ENCODE results near the gene TUFM.

DNA sequence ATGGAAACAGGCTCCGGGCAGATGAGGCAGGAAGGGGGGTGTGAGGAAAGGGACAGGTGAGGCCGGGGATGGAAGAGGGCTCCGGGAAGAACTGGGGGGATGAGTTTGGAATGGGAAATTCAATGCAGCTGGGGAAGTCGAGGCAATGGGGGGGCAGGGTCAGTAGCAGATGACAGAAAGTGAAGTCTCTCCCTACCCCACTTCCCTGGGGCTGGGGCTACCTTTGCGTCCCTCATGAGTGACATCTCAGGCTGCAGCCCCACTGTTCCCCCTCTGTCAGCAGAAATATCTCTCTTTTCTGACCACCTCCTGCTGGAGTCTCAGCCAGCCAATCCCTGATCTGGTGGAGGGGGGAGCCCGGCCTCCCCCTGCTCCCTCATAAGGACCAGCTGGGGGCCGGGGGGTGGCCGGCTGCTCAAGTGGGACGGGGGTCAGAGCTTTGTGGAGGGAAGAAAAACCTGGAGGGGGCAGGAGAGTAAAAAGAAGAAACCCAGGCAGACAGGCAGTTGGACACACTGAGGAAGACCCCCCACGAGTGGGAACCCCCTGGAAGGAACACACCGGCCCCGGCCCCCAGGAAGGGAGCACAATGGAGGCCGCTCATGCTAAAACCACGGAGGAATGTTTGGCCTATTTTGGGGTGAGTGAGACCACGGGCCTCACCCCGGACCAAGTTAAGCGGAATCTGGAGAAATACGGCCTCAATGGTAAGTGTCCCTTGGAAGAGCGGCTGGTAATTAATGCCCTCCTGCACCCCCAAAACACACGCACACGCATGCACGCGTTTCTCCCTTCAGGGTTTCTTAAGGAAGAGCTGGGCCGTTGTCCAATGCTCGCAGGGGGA lies 32.2 kb upstream of the TUFM start, which contains the start of gene ATP2A1:
- TF ChIP-seq, protein P1, sequence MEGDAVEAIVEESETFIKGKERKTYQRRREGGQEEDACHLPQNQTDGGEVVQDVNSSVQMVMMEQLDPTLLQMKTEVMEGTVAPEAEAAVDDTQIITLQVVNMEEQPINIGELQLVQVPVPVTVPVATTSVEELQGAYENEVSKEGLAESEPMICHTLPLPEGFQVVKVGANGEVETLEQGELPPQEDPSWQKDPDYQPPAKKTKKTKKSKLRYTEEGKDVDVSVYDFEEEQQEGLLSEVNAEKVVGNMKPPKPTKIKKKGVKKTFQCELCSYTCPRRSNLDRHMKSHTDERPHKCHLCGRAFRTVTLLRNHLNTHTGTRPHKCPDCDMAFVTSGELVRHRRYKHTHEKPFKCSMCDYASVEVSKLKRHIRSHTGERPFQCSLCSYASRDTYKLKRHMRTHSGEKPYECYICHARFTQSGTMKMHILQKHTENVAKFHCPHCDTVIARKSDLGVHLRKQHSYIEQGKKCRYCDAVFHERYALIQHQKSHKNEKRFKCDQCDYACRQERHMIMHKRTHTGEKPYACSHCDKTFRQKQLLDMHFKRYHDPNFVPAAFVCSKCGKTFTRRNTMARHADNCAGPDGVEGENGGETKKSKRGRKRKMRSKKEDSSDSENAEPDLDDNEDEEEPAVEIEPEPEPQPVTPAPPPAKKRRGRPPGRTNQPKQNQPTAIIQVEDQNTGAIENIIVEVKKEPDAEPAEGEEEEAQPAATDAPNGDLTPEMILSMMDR (IDR thresholded peaks at IDR 0.05; ENCODE audit: insufficient read depth, low read length, poor library complexity, severe bottlenecking): no peak
- no peak for TF ChIP-seq EZH2phosphoT487 (conservative IDR thresholded peaks at IDR 0.05; ENCODE audit: low read length)
